ENCODE data around the gene GPR143.
"Not testable (repeated sequence)": the region's sequence is repeated elsewhere in the genome, so short reads cannot be mapped to it uniquely, and the experiment has no call there.

Gene GPR143

GRCh38 chrX:9765737-9766097, at the start of gene GPR143:
Gene GPR143, minus strand, starts transcription at chrX:9765847. Its CDS starts 30 bp downstream, at chrX:9765817.
- no peak for DNase-seq

DNA sequence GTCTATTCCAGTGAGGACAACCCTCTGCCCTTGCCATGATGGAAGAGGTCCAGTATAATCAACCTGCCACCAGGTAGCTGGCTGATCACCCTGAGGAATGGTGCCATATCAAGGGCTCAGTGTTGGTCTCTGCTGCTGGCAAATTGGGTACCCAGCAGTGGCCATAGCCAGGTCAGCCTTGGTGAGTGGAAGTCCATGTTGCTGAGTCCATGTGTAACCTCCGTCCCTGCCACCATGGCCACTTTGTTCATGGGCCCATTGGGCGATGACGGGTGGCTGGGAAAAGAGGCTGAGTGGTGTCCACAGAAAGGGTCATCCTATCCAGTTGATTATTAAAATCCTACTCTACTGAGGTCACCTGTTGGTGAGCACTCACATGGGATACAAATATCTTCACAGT, 45.4 kb upstream of the GPR143 start:
- DNase-seq: not testable (repeated sequence)

DNA sequence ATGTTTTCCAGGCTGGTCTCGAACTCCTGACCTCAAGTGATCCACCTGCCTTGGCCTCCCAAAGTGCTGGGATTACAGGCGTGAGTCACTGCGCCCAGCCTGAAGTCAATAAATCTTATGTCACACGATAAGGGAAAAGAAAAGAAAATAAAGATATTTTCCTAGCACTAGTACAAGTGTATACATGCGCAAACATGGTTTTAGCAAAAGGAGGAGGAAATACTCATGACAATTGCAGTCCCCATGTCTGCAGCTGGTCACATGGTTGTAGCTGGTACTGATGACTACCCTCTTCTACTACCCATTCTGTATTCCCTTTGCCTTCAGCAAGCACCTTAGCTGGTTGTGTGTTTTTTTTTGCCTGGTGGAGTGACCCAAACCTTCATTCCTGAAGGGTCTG, 44.2 kb upstream of the GPR143 start:
- DNase-seq: not testable (repeated sequence)

DNA sequence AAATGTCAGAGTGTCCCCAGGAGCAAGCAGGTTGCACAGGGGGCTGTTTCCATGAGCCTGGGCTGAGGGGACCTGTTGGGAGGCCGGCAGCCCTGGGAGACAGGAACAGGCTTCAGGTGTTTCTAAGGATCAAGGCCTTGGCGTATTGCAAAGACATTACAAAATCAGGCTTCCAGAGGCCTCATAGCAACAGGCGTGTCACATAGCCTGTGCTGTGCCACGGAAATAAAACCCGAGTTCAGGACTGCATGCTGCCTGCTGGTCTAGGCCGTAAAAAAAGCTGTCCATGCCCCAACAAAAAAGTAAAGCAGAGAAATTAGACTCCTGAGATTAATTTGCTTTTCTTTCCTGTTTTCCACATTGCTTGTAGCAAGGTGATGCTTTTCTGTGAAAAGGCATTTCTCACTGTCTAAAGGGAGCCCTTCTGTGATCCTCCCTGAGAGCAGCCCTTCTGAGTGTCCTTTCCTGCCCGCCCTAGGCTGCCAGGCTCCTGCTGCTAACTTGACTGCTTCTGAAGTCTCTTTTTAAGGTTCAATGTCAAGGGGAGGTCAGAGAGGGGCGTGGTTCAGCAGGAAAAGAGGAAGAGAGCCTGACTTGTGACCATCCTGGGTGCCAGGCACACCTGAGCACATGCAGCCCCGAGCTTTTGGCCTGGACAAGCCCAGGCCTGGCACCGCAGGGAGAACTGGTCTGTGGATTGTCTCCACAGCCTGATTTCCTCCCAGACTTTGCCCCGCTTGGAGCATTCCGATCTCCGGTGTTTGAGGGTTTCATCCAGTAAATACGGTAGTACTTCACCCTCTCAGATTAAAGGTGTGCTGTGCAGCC, 41.9 kb upstream of the GPR143 start:
- DNase-seq: no peak

DNA sequence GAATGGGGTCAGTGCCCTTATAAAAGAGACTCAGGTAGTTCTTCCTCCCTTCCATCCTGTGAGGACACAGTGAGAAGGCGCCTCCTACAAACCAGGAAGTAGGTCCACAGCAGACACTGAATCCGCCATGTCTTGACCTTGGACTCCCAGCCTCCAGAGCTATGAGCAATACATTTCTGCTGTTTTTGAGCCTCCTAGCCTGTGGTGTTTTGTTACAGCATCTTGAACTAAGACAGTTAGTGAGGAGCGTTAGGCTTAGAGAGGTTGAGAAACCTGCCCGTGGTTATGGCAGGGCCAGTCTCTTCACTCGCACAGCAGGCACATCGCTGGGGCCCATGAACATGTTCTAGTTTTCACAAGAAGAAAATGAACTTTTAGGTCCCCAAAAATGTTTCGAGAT, 40.3 kb upstream of the GPR143 start:
- no peak for DNase-seq

DNA sequence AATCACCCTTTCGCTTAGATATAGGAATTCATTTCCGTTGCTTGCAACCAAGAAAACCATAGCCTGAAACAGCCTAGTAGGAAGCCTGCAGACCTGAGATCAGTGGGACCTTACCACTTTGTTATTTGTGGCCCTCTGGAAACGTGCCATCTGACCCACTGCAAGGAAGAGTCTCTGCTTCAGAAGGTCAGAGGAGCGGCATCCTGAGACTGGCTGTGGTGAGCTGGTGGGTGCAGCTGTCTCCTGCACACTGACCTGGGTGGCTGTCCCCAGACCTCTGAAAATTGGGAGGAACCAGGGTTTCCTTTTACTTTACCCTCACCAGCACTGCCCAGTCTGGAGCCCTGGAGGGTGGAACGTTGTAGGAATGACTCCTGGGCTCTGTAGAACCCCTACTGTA, 38.8 kb upstream of the GPR143 start:
- no peak for DNase-seq

DNA sequence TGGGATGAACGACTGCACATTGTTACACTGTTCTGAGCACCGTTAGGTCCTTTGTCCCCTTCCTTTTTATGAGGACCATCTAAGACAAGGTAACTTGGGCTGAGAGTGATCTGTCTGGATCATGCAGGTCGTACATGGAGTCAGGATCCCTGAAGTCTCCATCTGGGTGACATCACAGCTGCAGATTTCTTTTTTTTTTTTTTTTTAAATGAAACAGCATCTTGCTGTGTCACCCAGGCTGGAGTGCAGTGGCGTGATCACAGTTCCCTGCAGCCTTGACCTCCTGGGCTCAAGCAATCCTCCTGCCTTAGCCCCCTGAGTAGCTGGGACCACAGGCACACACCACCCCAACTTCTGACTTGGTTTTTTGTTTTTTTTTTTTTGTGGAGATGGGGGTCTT, 37.1 kb upstream of the GPR143 start:
- DNase-seq: no peak

DNA sequence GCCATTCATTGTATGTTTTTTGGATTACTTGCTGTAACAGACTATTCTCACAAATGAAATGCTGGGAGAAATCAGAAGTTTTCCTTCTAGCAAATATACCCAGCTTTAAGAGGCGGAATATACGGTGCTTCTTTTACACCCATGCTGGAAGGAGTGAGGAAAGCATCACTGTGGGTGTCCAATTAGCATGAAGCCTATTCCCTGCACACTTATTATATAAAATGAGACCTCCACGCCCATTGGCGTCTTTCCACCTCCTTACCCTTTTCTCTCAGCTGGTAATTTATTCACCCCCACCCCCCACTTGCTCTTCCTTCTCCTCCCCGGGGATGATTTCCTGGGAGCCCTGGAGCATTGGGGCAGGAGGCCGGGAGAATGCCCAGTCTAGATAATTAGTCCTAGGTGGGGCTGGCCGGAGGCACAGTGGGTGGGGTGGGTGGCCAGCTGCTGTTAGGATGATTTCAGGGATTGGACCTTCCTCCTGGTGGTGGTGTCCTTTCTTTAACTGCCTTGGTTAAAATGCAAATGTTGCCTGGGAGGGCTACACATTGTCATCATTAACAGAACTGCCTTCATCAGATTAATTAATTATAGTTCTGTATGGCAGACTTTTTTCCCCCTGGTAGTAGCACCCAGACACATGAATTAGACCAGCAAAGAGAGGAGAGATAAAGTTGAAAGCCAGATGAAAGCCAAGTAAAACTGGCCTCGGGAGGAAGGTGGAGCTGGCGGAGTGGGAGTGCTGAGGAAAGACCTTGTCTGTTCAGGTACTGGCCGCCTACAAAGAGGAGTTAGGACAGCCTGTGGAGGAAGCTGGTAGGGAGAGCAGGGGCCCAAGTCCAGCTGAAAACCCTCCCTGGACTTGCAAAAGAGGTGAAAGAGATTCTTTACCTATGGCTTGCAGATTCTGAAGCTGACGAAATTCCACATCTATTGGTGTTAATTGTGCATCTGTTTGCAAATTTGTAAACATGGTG, 32.0 kb upstream of the GPR143 start:
- DNase-seq: no peak

GRCh38 chrX:9794495-9794894, 28.8 kb upstream of the GPR143 start:
- DNase-seq: no peak

DNA sequence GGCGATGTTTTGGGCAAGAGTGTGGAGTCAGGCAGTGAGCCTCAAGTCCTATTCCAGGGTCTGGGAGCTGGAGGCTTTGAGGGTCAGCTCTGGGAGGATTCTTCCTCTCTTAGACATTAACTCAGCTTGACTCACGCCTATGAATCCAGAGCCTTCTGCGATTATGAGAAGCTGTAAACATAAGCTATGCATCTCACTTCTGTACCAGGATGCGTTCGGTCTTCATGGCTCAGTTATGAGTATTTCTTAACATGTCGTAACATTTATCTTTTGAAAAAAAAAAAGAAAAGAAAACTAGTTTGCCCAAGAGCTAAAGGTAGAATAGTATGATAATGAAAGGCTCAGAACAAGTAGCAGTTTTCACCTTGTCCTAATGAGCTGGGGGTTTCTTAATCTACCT, 25.2 kb upstream of the GPR143 start:
- DNase-seq: no peak

GRCh38 chrX:9789555-9789954, 23.9 kb upstream of the GPR143 start:
- DNase-seq: no peak

GRCh38 chrX:9788911-9789310, 23.3 kb upstream of the GPR143 start:
- DNase-seq: no peak

- DNase-seq: no peak
Measured at GRCh38 chrX:9786798-9787635, 21.4 kb upstream of the GPR143 start.

DNA sequence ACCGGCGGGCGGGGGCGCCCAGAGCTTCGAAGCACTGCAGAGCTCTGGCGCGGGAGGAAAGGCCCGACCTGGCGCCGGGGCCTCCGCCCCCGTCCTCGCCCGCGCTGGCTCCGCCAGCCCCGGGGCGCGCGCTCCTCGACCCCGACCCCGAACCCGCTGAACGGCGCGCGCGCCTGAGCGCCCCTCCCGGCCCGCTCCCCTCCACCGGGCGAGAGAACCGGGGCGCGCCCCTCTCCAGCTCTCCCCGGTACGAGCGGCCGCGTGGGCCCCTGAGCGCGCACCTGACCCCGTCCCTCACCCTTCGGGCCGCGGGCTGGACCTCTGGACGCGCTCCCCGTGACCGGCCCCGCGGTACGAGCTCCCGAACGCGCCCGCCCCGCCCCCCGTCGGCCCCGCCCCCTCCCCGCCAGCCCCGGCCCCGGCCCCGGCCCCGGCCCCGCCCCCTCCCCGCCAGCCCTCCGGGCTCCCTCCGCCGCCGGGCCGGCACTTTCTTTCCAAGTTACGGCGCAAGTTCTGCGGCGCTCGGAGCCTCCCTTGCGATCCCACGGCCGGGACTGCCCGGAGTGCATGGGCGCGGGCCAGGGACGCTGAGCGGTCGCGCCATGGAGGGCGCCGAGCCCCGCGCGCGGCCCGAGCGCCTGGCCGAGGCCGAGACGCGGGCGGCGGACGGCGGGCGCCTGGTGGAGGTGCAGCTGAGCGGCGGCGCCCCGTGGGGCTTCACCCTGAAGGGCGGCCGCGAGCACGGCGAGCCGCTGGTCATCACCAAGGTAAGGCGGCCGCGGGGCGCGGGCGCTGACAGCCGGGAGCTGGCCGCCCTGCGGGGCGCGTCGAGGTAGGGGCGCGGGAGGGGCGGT, 20.5 kb upstream of the GPR143 start, which contains the start of gene SHROOM2:
TSS of gene SHROOM2 (plus strand) at position 486 of the 854 bp plus-strand sequence. CDS start at position 603, 117 bp downstream.
- DNase-seq: peak; percentile 34

- no peak for DNase-seq
Measured at GRCh38 chrX:9785254-9785943, 19.8 kb upstream of the GPR143 start.

DNA sequence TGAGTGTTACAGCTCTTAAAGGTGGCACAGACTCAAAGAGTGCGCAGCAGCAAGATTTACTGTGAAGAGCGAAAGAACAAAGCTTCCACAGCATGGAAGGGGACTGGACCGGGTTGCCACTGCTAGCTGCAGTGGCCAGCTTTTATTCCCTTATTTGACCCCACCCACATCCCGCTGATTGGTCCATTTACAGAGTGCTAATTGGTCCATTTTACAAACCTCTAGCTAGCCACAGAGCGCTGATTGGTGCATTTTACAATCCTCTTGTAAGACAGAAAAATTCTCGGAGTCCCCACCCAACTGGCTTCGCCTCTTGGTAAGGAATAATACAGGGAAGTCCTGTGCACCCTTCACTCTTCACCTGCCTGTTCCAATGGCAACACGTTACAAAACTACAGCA, 18.7 kb upstream of the GPR143 start:
- no peak for DNase-seq

DNA sequence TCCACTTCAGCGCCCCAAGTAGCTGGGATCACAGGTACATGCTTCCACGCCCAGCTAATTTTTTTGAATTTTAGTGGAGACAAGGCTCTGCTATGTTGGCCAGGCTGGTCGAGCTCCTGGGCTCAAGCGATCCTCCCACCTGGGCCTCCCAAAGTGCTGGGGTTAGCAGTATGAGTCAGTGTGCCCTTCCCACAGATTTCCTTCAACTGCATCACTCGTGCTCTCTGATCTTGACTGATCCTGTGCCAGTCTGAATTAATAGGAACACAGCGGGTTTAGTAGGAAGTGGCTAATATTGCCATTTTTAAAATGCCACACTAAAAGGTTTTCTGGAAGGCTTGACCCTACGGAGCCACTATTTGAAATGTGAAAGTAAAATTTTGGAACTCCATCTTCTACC, 16.3 kb upstream of the GPR143 start:
- no peak for DNase-seq

DNA sequence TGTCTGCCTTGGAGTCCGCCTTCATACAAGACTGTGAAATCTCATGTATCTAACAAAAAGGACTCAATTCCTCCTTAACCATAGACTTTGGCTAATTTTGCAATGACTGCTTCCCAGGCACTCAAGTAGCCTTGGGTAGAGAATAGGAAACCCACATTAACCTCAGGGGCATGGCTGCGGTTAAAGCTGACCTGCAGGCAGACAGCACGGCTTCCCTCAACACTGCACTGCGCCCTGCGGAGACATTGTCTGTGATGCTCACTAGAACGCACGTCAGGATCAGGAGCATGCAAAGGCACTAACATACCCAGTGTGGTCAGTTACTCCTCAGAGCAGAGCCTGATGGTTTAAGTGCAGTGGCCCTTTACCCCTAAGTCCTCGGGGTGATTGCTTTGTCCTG, 10.3 kb upstream of the GPR143 start:
- DNase-seq: no peak

DNA sequence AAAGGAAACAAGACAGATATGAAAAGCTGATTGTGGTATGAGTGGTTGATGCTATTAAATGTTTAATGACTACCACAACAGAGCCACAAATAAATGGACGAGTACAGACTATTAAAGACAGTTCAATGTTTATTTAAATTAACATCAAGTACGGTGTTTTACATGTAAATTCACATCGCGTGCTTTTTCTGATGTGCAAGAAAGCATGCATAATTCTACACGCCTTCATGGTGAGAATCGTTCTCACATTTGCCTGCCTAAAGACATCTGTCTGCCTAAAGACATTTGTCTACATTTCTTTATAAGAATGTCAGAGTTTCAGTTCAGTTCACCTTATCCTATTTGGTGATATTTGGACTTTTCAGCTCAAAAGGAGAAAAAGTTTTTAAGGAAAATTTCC, 7.3 kb upstream of the GPR143 start:
- no peak for DNase-seq

DNA sequence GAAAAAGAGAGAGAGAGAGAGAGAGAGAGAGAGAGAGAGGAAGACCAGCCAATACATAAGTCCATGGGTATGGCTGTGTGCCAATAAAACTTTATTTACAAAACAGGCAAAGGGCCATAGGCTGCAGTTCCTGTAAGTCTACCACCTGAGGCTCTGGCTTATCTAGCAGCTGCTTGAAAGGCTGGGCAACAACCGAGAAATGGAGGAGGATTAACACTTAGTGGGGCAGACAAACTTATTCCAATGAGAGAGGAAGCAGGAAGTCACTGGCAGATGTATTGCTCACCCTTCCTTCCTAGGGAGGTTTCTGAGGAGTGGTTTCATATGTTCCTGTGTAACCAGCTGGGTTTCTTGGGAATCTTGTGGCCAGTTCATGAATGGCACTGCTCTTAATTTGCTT, 4.7 kb upstream of the GPR143 start:
- no peak for DNase-seq

GRCh38 chrX:9768321-9768839, 2.7 kb upstream of the GPR143 start:
- DNase-seq: not testable (repeated sequence)
